ENCODE data around the gene CDX2.

DNA sequence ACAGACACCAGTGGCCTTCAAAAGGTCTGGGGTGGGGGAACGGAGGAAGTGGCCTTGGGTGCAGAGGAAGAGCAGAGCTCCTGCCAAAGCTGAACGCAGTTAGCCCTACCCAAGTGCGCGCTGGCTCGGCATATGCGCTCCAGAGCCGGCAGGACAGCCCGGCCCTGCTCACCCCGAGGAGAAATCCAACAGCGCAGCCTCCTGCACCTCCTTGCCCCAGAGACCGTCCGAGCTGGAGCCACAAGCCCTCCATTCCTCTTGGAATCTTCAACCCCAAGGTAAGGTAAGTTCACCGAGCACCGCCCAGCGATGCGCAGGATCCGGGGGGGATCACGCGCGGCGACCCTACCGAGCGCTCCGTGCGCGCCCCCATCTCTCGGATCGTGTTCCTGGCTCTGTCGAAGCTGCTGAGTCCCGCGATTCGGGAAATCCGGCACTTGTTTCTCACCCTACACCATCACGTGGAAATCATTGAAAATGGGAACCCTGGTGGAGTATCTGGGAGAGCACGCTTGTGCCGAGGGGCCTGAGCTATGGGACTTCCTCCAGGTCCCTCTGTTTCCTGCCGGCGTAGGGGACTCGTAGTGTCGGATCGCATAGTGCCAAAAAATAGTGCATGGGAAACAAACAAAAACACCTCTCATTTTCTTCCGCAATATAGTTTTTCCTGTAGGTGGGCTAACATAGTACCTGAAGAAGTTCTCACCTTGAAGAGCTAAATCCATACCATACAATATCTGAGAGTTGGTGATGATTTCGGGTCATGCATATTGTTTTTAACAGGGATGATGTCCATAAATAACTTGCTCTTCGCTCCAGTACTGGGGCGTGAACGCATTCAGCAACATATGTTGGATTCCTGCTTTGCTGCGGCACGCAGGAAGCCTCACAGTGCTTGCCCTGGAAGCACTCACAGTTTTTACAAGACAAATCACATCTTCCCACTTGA lies 40.0 kb downstream of the CDX2 start:
- TF ChIP-seq, protein P1, sequence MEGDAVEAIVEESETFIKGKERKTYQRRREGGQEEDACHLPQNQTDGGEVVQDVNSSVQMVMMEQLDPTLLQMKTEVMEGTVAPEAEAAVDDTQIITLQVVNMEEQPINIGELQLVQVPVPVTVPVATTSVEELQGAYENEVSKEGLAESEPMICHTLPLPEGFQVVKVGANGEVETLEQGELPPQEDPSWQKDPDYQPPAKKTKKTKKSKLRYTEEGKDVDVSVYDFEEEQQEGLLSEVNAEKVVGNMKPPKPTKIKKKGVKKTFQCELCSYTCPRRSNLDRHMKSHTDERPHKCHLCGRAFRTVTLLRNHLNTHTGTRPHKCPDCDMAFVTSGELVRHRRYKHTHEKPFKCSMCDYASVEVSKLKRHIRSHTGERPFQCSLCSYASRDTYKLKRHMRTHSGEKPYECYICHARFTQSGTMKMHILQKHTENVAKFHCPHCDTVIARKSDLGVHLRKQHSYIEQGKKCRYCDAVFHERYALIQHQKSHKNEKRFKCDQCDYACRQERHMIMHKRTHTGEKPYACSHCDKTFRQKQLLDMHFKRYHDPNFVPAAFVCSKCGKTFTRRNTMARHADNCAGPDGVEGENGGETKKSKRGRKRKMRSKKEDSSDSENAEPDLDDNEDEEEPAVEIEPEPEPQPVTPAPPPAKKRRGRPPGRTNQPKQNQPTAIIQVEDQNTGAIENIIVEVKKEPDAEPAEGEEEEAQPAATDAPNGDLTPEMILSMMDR (conservative IDR thresholded peaks at IDR 0.05): no peak
- no peak for TF ChIP-seq ZFX (IDR thresholded peaks at IDR 0.05)
